ENCODE measurements around the gene PYGB.

The PYGB gene

DNA sequence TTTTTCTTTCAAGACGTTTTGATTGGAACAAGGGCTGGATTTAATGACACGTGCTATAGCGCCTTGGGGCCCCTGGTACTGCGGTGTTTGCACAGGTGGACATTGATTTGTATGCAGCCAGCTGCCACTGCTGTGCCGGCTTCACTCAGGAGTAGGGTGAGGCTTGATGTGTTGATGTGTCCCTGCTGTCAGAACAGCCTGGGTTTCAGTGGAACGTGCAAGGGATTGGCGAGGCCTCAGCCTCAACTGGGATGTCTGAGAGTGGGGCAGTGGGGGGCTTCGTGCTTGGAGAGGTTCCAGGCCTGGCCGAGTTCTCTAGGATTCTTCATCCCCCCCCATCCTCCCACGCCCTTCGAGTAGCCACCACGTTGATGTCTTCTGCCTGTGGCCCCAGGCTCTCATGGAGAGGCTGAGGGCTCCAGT lies 23.0 kb downstream of the PYGB start:
- DNase-seq = no peak

DNA sequence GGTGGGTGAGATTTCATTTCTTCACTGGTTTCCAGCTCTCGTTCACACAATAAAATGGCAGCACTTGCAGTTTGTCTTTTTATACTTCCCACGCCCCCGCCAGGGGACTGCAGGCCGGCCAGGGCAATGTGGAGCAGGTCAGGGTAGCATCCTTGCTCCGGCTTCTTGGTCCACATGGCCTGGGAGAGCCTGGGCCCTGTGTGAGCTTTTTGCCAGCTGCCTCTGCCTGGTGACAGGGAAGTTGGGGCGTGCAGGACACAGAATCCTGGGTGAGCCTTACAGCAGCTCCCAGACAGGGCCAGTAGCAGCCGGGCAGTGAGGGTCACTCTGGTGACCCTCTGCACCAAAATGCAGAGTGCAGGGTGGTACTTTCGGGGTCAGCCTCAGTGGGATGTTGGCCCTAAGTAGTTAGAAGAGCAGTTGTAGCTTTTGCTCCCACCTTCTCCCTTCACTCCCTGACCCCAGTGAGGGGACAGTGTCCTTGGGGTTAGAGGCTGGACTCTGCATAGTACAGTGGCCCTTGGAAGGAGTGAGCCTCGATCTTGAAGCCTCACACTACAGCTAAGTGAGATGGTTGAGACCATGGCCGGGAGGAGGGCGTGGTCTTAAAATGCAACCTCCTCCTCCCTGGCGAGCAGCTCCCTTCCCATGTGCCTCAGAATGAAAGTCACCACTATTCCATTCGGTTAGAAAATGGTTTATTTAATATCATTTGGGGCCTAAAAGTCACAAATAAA lies 23.8 kb downstream of the PYGB start:
- no peak for DNase-seq

DNA sequence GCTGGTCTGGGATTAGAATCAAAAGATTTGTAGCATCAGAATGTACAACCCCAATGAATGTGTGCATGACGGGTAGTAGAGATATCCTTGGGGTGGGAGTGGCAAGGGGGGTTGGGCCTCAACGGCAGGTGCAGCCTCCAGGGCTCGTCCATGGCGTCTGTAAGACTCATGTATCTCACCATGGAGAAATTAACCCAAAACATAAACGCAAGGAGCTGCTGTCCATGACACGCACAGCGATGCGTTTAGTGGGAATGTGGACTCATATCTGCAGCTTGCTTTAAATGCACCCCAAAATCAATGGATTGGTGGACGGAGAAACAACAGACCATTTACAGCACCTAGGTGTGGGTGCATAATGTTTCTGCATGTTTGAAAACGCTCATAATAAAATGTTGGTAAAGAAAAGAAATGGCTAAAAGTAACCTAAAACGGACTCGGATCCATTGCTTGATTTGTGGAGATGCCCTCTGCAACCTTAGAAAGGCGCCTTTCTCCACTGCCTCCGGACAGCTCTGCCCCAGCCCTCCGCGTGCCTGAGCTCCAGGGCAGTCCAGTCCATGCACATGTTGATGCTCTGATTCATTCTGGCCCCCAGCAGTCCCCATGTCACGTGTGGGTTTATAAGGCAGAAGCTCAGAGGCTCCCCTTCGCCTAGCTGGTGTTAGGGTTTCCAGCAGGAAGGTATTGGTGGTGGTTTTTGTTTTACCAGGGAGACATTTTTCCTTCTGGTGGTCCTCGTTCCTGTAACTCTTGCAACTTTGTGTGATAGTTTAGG lies 24.5 kb downstream of the PYGB start:
- DNase-seq = no peak

DNA sequence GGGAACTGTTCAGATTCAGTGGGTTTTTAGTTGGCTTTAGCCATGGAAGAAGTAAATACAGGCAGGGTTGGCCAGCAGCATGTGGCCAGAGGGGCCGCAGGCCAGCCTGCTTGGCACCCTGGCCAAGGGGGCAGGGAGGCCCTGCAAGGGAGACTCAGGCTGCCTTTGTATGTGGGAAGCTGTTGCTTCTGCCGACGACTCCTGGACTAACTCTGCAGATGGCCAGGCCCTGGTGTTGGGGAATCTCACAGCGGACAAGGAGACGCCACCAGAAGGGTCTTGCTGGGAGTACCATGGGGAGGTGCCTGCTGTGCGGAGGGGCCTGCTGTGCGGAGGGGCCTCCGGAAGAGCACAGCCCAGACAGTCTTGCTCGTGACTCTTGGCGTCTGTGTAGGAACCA lies 25.2 kb downstream of the PYGB start:
- DNase-seq = no peak

DNA sequence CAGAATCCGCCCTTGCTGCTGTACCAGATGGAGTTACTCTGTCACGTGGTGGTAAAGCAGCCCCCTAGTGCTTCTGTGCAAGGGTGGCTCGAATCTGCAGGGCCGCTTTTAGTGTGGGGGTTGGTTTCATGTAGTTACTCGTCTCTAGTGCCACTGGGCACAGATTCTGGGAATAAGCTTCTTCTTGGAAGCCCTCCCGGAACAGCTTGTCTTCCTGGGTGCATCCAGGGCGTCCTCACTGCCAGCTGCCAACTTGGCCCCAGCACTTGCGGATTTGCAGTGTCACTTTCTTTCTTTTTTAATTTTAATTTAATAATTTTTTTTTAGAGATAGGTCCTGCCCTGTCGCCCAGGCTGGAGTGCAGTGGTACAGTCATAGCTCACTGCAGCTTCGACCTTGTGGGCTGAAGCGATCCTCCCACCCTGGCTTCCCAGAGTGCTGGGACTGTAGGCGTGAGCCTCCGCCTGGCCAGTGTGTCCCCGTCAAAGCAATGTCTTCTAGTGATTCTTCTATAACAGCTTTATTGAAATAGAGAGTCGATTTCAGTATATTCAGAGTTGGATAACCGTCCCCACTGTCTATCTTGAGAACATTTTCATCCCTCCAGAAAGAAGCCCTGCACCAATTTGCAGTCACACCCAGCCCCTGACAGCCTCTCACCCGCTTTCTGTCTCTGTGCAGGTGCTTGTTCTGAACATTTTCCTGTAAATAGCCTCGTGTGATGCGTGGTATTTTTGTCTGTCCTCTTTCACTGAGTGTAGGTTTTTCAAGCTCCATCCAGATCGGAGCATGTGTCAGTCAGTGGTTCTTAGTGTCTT lies 25.9 kb downstream of the PYGB start:
- DNase-seq = no peak

DNA sequence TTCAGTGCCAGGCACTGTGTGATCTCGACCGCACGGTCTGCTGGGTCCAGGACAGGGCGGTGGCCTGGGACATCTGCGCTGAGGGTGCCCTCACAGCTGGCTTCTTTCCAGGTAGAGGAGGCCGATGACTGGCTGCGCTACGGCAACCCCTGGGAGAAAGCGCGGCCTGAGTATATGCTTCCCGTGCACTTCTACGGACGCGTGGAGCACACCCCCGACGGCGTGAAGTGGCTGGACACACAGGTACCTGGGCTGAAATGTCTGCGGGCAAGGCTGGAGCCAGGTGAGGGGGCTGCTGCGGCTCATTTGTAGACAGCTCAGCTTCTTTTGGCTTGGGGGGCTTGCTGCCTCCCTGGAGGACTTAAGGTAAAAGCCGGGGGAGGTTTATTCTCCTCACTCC lies 26.6 kb downstream of the PYGB start:
- DNase-seq = no peak

DNA sequence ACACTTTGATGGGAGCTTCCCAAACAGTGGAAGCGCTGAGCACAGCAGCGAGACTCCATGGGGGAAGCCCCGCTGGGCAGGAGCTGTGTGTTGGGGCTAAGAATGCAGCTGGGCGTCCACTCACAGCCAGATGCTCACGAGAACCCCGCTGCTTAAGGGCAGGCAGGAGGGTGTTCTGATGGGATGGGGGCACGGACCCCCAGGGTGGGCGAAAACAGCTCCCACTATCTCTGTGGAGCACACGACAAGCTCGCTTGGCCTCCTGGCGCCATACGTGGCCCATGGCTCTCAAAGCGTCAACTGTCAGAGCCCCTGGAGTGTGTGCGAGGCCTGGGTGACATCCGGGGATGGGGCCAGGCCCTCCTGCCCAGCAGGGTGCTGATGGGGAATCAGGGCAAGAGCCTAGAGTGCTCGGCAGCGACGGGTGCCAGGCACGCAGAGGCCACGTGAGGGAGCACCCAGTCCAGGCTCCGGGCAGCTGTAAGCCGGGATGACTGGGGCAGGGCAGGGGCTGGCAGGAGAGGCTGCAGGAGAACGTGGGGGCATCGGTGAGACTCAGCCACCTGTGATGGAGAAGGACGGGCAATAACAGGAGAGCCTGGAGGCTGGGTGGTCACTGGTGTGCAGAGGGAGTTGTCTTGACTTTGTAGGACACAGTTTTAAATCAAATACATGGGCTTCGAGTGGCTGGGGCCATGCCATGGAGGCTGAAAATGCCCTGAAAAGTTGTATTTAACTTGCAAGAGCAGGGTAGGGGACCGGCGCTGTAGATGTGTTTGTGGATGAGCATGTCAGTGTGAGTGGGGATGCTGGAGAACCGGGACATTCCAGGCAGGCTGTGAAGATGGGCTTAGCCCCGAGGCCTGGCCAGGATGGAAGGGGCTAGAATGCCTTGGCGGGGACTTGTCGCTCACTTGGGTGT lies 27.3 kb downstream of the PYGB start:
- no peak for DNase-seq

DNA sequence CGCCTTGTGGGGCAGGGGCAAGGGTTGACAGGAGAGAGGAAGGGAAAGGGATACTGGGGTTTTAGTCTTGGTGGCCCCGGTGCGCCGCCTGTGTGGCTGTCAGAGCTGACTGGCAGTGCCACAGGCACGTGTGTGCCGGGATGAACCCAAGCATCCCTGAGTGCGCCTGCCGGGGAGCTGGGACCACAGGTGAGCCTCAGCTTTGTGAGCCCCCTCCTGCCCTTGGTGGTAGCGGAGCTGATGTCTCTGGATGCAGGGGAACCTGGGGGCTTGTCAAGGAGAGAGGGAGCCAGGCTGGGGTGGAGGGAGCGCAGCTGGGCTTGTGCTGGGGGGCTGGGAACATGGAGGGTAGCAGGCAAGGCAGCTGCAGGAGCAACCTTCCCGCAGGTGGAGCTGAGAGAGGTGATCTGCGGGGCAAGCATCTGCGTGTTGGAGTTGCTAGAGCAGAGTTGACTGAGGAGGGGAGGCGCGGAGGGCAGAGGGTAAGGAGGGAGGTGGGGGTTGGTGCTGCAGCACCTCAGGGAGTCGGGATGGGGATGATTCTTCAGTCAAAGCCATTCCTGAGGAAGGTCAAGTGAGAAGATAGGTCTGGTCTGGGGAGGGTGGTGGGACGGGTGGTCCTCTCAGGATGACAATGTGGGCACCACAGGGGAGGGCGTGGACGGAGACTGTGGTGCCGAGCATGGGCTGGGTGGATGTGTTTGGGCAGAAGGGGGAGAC lies 28.1 kb downstream of the PYGB start:
- DNase-seq = no peak

DNA sequence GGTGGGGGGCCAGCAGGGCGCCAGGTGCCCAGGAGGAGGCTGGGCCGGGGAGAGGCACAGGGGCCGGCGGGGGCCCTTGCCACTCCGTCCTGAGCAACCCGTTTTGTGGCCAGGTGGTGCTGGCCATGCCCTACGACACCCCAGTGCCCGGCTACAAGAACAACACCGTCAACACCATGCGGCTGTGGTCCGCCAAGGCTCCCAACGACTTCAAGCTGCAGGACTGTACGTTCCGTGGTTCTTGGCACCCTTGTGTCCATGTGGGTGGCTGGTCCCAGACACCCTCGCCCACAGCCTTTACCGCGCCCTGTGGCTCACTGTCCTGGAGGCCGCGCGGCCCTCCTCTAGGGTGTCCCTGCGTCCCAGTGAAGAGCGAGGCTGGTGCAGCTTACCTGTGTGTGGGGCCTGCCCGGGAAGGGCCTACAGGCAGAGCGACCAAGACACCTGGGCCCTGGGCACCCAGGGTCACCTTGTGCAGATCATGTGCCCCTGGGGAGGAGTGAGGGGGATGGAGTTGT lies 28.7 kb downstream of the PYGB start:
- no peak for DNase-seq

DNA sequence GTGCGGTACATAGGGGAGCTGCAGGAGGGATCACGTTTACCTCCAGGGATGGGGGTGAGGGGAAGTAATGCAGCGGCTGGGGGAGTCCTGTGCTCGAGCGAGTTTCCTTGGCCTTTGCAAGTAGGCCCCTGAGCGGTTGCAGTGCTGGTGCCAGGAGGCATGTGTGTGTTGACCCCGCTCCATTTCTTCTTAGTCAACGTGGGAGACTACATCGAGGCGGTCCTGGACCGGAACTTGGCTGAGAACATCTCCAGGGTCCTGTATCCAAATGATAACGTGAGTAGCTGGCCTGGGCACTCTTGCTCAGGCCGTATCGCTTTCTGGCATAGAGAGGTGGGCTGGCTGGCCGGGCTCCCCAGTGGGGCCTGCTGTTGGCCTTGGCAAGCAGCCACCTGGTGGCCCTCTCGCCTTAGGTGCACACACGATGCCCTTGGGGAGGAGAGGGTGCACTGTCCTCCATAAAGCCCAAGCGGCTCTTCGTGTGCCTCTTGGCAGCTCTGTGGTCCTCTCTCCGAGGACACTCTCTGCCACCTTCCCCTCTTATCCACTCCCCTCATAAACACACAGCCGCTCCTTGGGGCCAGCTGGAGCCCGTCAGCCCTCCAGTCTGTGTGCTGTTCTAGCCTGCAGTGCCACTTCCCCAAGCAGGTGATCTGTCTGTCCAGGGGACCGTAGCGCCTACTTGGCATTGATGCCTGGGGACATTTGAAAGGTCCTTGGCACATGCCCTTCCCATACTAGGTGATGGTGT lies 29.3 kb downstream of the PYGB start:
- no peak for DNase-seq

DNA sequence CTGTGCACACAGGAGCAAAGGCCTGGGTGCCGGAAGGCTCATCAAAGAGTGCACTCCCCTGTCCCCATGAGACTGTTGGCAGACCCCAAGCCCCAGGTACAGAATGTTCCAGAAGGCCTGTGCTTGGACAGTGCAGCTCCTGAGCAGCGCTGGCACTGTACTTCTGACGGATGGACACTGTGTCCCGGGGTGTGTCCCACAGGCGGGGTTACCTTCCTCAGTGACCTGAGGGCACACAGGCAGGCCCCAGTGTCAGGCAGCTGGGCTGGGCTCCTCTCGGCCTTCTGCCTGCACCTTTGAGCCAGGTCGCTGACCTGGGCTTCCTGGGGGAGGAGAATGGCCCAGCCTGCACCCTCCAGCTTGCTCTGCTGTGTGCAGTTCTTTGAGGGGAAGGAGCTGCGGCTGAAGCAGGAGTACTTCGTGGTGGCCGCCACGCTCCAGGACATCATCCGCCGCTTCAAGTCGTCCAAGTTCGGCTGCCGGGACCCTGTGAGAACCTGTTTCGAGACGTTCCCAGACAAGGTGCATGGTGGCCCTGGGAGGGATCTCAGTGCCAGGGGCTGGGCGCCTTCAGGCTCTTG lies 30.1 kb downstream of the PYGB start:
- DNase-seq = no peak

DNA sequence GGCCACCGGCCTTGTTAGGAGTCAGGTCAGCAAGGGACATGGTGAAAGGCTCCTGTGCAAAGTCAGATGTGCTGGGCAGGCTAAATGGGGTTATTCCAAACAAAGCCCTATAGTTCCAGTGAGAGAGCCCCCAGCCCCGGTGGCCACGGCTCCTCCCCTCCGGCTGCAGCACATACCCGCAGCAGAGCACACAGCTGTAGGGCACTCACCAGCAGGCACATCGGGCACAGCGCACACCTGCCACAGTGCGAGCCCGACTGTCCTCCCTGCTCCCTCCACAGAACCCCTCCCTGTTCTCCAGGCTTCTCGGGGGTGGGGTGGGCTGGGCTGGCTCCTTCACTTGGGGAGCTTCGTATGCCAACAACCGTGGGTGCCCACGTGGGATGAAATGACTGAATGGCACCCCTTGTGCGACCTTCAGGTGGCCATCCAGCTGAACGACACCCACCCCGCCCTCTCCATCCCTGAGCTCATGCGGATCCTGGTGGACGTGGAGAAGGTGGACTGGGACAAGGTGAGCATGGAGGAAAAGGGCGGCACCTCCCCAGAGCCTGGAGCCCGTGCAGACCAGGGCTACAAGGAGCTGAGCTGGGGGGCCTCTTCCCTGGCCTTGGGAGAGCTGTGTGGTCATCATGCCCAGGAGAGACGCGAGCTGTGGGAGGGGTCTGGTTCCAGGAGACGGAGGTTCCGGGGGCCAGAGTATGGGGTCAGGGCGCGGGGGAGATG lies 30.9 kb downstream of the PYGB start:
- no peak for DNase-seq

DNA sequence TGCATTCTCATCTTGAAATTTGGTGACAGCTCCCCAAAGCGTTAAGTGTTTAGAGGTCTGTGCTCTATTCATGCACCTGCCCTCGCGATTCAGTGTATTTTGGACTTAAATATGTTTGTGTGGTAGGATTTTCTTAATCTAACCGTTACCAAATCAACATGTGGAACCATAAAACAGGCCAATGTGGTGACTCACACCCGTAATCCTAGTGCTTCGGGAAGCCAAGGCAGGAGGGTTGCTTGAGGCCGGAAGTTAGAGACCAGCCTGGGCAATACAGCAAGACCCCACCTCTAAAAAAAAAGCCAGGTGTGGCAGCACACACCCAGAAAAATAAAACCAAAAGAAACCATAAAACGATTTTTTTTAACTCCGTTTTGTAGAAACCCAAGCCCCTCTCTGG lies 31.5 kb downstream of the PYGB start:
- DNase-seq = no peak

DNA sequence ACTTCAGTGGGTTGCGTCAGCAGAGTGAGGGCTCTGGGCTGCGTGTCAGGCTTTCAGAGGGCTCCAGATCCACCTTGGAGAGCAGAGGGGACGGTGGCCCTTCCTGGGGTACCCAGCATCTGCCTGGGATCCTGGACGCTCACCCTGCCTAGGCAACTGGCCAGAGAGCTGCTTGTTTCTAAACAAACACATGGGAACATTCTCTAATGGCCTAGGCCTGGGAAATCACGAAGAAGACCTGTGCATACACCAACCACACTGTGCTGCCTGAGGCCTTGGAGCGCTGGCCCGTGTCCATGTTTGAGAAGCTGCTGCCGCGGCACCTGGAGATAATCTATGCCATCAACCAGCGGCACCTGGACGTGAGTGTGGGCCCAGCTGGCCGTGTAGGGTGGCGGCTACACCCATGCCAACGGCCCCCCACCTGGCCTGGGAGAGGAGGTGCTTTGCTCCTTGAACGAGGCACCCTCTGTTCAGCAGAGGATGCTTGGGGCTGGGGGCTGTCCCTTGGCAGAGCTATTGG lies 32.2 kb downstream of the PYGB start:
- no peak for DNase-seq

DNA sequence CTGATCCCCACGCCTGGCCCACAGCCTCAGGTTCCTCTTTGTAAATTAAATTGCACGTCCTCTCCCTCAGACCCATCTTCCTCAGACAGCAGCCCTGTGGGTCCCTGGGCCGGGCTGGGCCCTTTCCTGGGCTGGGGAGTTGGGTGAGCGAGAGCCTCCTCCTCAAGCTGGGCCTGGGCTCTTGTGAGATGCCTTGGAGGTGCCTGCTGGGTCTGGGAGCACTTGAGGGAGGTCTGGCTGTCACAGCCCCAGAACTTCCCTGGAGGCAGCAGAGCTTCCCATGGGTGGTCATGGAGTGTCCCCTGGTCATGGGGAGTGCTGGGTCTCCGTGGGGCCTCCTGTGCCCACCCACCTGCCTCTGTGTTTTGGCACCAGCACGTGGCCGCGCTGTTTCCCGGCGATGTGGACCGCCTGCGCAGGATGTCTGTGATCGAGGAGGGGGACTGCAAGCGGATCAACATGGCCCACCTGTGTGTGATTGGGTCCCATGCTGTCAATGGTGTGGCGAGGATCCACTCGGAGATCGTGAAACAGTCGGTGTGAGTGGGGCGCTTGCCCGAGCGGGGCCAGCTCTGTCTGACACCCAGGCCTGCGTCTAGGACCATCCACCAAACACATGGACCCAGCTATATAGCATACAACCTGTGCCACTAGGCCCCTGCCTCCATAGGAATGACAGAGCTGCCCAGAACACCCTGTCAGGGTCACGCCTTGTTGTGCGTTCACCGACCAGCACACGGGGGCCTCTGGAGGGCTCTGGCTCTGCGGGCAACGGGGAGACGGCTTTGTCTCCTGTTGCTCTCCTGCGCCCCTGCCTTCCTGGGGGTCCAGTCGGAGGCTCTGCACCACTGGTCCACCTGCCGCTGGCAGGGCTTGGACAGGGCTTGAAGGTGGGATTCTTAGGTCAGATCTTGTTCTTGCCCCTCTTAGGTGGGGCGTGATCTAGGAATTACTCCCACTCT lies 33.0 kb downstream of the PYGB start:
- no peak for DNase-seq

DNA sequence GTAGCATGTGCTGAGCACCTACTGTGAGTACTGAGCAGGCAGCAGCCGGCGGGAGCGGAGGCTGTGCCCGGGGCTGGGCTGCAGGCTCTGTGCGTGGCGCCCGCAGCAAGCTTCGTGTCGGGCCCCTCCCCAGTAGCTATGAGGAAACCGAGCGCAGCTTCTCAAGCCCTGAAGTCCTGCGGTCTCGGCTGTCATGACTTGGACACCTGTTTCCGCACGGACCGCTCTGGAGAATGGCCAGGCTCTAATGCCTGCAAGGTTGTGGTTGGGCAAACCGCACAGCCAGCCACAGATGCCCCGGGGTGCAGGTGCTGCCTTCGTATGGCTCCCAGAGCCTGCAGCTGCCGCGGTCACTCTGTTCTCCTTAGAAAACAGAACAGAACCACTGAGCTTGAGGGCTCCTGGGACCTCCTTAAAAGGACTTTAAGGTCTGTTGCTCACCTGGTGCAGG lies 33.7 kb downstream of the PYGB start:
- DNase-seq = no peak

DNA sequence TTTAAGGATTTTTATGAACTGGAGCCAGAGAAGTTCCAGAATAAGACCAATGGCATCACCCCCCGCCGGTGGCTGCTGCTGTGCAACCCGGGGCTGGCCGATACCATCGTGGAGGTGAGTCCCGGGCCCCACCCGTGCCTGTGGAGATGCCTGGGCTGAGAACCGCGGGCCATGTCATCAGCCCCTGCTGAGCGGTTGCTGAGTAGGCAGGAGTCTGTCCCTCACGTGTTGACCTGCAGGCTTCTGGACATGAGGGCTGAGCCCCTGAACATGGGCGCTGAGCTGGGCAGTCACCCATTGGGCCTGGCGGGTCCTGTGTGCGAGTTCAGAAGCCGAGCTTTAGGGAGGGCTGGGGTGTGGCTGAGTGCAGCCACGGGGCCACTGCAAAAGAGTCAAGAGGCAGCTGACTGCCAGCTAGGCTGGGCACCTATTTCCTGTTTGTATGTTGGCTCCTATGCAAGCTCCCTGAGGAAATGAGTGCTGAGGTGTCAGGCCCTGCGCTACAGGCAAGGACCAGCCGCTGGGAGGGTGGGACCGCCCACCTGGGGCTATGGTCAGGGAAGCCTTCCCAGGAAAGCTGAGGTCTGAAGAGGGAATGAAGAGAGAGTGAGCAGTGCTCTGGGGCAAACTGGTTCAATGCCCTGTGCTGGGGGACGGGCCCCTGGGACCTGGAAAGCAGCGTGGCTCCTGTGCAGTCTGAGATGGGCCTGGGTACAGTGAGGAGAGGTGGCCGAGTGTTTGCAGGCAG lies 34.3 kb downstream of the PYGB start:
- DNase-seq = no peak

All from right kidney (tissue), 1 donor.